GM12878 (cell line): ENCODE data around the gene NRG3. TPM values are rescaled to one million over a fixed set of nuclear protein-coding genes. Genes with fewer than 3 reads are reported as not detected.

Source experiments
- ATAC-seq: fragments of 200-7000 bp; cut with Tn5 transposase; 3 replicates; pipeline ENCODE4 v1.9.1; 2020; ENCODE audit warnings: mild to moderate bottlenecking, moderate library complexity
- BruUV-seq: library from RNA; stranded (reverse); fragments of 400-500 nt; replicated peaks from 2 replicates; lab custom pipeline; 2021; lab: Mats Ljungman, UMichigan
- CTCF ChIA-PET: fragments of 300-600 bp; sonication (Branson Sonifier 250); formaldehyde crosslinking; extraction: SDS; loops from one replicate; lab custom pipeline; 2021; ENCODE audit warnings: inconsistent platforms; lab: Yijun Ruan, JAX
- POLR2A ChIA-PET: fragments of 350-600 bp; formaldehyde crosslinking; extraction: SDS; loops from one replicate; lab custom pipeline; 2021; ENCODE audit warnings: inconsistent platforms; lab: Charles Lee
- RAD21 ChIA-PET: fragments of 300-600 bp; sonication (Branson Sonifier 250); formaldehyde crosslinking; loops from one replicate; lab custom pipeline; 2023; ENCODE audit warnings: antibody characterized with exemption; ENCODE audit not compliant: unreplicated experiment; lab: Charles Lee
- SMC1A ChIA-PET: fragments of 300-600 bp; sonication (Branson Sonifier 250); formaldehyde crosslinking; loops from one replicate; lab custom pipeline; 2023; ENCODE audit not compliant: unreplicated experiment, uncharacterized antibody; lab: Charles Lee
- DNase-seq: peaks from one replicate; pipeline ENCODE4 v3.0.0-alpha.2; 2011; ENCODE audit warnings: low read depth, low spot score
- FAIRE-seq: peaks from 3 replicates; lab custom pipeline; 2011; peaks lifted over from hg19 to GRCh38; lab: Jason Lieb, UNC
- H2AFZ ChIP-seq: 2 replicates; pipeline ENCODE4 v1.6.0; 2011; ENCODE audit warnings: low read depth, low read length, control low read depth; ENCODE audit not compliant: control insufficient read depth
- H3K27ac ChIP-seq: 2 replicates; pipeline ENCODE4 v1.5.1; 2011; ENCODE audit warnings: control low read depth; ENCODE audit not compliant: control insufficient read depth, insufficient read depth
- H3K27me3 ChIP-seq, 2 experiments: replicated peaks in 1 of 2; 2 replicates each; pipeline versions ENCODE4 v1.6.0 to v1.6.1; 2011; ENCODE audit warnings: low read length in 1 of 2; ENCODE audit not compliant: control insufficient read depth in 2 of 2, insufficient read depth in 2 of 2
- H3K36me3 ChIP-seq, 2 experiments: 2 replicates each; pipeline ENCODE4 v1.5.1; 2011; ENCODE audit warnings: low read length in 1 of 2; ENCODE audit not compliant: control insufficient read depth in 2 of 2, insufficient read depth in 2 of 2
- H3K4me1 ChIP-seq: 2 replicates; pipeline ENCODE4 v1.6.1; 2011; ENCODE audit warnings: mild to moderate bottlenecking, low read length, moderate library complexity, mixed read lengths; ENCODE audit not compliant: control insufficient read depth, insufficient read depth
- H3K4me2 ChIP-seq: 2 replicates; pipeline ENCODE4 v1.6.0; 2011; ENCODE audit warnings: control low read depth; ENCODE audit not compliant: control insufficient read depth, insufficient read depth
- H3K4me3 ChIP-seq: fragments of 200-600 bp; sonication (generic); 2 replicates; pipeline ENCODE4 v1.5.1; 2016
- H3K79me2 ChIP-seq: 2 replicates; pipeline ENCODE4 v1.6.0; 2011; ENCODE audit warnings: low read length; ENCODE audit not compliant: control insufficient read depth, insufficient read depth
- H3K9ac ChIP-seq: 2 replicates; pipeline ENCODE4 v1.8.0; 2011; ENCODE audit warnings: low read length, control low read depth, mixed read lengths; ENCODE audit not compliant: control insufficient read depth, insufficient read depth
- H3K9me3 ChIP-seq: replicated peaks from 3 replicates; pipeline ENCODE4 v1.5.1; 2011; ENCODE audit warnings: mild to moderate bottlenecking, low read length; ENCODE audit not compliant: control insufficient read depth, insufficient read depth
- H4K20me1 ChIP-seq: 2 replicates; pipeline ENCODE4 v1.6.0; 2011; ENCODE audit not compliant: control insufficient read depth, insufficient read depth
- CEBPB ChIP-seq, 2 experiments: fragments of 150-350 bp in 1 of 2; IDR thresholded peaks; 2 replicates each; pipeline ENCODE4 v1.6.1; 2012 to 2014; ENCODE audit warnings: low read depth in 2 of 2, low read length in 2 of 2, borderline replicate concordance in 1 of 2, inconsistent platforms in 1 of 2
- ETV6 ChIP-seq, 2 experiments: fragments of 450-650 bp in 1 of 2; IDR thresholded peaks in 1 of 2; conservative IDR thresholded peaks in 1 of 2; 2 replicates each; pipeline ENCODE4 v1.6.1; 2014; ENCODE audit warnings: antibody characterized with exemption in 1 of 2, borderline replicate concordance in 1 of 2, low read depth in 1 of 2, mild to moderate bottlenecking in 1 of 2, moderate library complexity in 1 of 2
- MTA3 ChIP-seq: IDR thresholded peaks from 2 replicates; pipeline ENCODE4 v1.6.1; 2012; ENCODE audit warnings: low read length, inconsistent platforms, borderline replicate concordance
- WGBS: methylation state at CpG from one replicate; pipeline ENCODE4 v1.1.6; 2016; ENCODE audit warnings: low lambda C conversion rate; ENCODE audit not compliant: insufficient replicate concordance, insufficient coverage; ENCODE audit errors: missing lambda C conversion rate; 5-methylcytosine and 5-hydroxymethylcytosine counted together
- in situ Hi-C: fragments of 300-500 bp; cut with MboI; formaldehyde crosslinking; loops from 9 replicates; pipeline ENCODE4 v1.14.3; 2018; ENCODE audit warnings: mixed read lengths
- intact Hi-C: fragments of 100-400 bp; cut with micrococcal nuclease; formaldehyde crosslinking; loops from one replicate; pipeline ENCODE4 v1.14.2; 2022; ENCODE audit not compliant: unreplicated experiment
- polyA plus RNA-seq, 11 experiments: library from polyadenylated mRNA; depleted of rRNA in 4 of 11; unstranded in 6 of 11; stranded (reverse) in 5 of 11; fragments of >200 nt; fragmentation: Nextera tagmentation in 4 of 11; fragmentation: Illumina TruSeq in 1 of 11; extraction: Ambion mirVana in 4 of 11; extraction: Trizol in 1 of 11; gene quantifications; 1 replicate in 1 of 11; 2 replicates in 10 of 11; pipeline versions ENCODE4 v1.2.1 to v1.2.3, GENCODE V29; 2011 to 2016; ENCODE audit warnings: inconsistent platforms in 2 of 11, missing spikeins in 2 of 11, low read depth in 1 of 11
- total RNA-seq, 4 experiments: library from RNA; depleted of rRNA in 3 of 4; stranded (reverse); fragments of >200 nt in 3 of 4; fragmentation: Illumina TruSeq in 1 of 4; extraction: Trizol in 1 of 4; gene quantifications; 2 replicates each; pipeline versions ENCODE4 v1.2.1 to v1.2.3, GENCODE V29; 2013 to 2021

The NRG3 gene
- total and polyA plus RNA-seq, 10 of the 15 experiments (the other 5 are each of a cell fraction or from before 2014, with no cell fraction given), result 0.03 to 0.41 (median 0.17) TPM; not detected in 3

DNA sequence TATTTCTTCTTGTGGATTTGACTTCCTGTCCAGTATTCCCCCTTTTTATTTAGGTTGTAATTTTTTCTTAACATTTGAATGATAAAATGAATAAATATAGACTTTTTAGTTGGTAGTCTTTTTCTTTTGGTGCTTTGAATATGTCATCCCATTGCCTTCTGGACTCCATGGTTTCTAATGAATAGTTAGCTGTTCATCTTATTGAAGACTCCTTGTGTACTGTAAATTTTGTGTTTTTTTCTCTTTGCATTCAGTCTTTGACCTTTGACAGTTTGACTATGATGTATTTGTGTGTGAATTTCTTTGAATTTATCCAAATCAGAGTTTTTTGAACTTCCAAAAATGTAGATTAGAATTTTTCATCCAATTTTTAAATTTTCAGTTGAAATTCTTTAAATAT lies 554.3 kb downstream of the NRG3 start:
- no peak for ATAC-seq
- no peak for DNase-seq
- Histone ChIP-seq H3K9me3 (no peaks in the 10 kb centered on the region), H3K4me3 (no peak overlapping the region), H3K36me3 (no peaks in the 10 kb centered on the region), H3K79me2 (no peaks in the 10 kb centered on the region), H3K27ac (no peak overlapping the region), H3K9ac (no peak overlapping the region), H4K20me1 (no peaks in the 10 kb centered on the region), H3K27me3 (no peaks in the 10 kb centered on the region), H3K4me1 (no peaks in the 10 kb centered on the region), H3K4me2 (no peak overlapping the region), H2AFZ (no peak overlapping the region)
- intact Hi-C loops (no loop called here), in situ Hi-C loops (no loop called here)
- CTCF ChIA-PET, result no interaction called here
- no peak for TF ChIP-seq CEBPB (IDR thresholded peaks at IDR 0.05; ENCODE audit: borderline replicate concordance in 1 of 2, low read depth in 2 of 2, low read length in 2 of 2)
- no TSS peak for BruUV-seq
- RAD21 ChIA-PET, result no interaction called here
- SMC1A ChIA-PET, result no interaction called here
- FAIRE-seq, result no peak
- POLR2A ChIA-PET, result no interaction called here

DNA sequence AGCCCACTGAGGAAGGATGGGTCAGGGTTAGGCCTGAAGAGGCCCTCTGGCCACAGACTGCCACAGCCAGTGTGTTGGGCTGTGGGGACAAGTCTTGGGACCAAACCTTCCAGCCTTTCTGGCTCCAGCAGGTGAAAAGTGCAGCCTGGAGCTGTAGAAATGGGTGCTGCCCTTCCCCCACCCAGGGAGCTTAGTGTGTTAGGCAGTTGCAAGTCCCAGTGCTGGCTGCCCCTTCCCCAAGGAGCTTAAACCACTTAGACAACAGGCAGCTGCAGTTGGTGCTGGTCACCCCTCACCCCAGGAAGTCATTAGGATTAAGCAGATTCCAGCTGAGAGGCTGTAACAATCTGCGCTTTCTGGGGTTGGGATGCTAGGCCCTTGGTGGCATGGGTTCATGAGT lies 563.3 kb downstream of the NRG3 start:
- ChIA-PET RAD21 (no interaction called here), POLR2A (no interaction called here), CTCF (no interaction called here), SMC1A (no interaction called here)
- WGBS, result 86% methylated on average over 1 of the region's 1 CpG
- Histone ChIP-seq H3K9ac (no peak overlapping the region), H2AFZ (no peak overlapping the region), H3K4me3 (no peak overlapping the region), H3K27ac (no peak overlapping the region), H4K20me1 (no peaks in the 10 kb centered on the region), H3K79me2 (no peaks in the 10 kb centered on the region), H3K36me3 (no peaks in the 10 kb centered on the region), H3K4me2 (no peak overlapping the region), H3K4me1 (no peaks in the 10 kb centered on the region), H3K9me3 (no peaks in the 10 kb centered on the region), H3K27me3 (no peaks in the 10 kb centered on the region)
- in situ Hi-C loops, result no loop called here
- intact Hi-C loops, result no loop called here
- DNase-seq, result no peak
- ATAC-seq, result no peak
- no peak for FAIRE-seq
- BruUV-seq, result no TSS peak
- TF ChIP-seq MTA3 (no peak), ETV6 (conservative IDR thresholded peaks at IDR 0.05 in 1 of 2, IDR thresholded peaks at IDR 0.05 in 1 of 2; ENCODE audit: borderline replicate concordance in 1 of 2, low read depth in 1 of 2) (no peak)
